Naive B cell (primary cell): Measurements from ENCODE around the gene NUBP2. TPM values are rescaled to one million over a fixed set of nuclear protein-coding genes. Genes with fewer than 3 reads are reported as not detected.

ENCODE experiments used
- ATAC-seq, 2 donors: fragments of 150-1000 bp; cut with Tn5 transposase; 2 replicates each; pipeline ENCODE4 v1.10.0; 2021; ENCODE audit warnings: low read depth in 2 of 2, mild to moderate bottlenecking in 2 of 2, moderate library complexity in 2 of 2
- DNase-seq: peaks from one replicate; pipeline ENCODE4 v3.0.0; 2022
- H3K27ac Mint-ChIP-seq, 6 donors: one replicate each; pipeline ENCODE4 v1.8.0; 2020 to 2022; ENCODE audit warnings: mild to moderate bottlenecking in 6 of 6, mixed read lengths in 6 of 6, moderate library complexity in 5 of 6, inconsistent platforms in 2 of 6
- H3K27me3 Mint-ChIP-seq, 3 donors: one replicate each; pipeline ENCODE4 v1.8.0; 2021 to 2022; ENCODE audit warnings: mixed read lengths in 3 of 3, mild to moderate bottlenecking in 1 of 3
- H3K36me3 Mint-ChIP-seq, 2 donors: one replicate each; pipeline ENCODE4 v1.8.0; 2020 to 2022; ENCODE audit warnings: mixed read lengths in 2 of 2, inconsistent platforms in 1 of 2, mild to moderate bottlenecking in 1 of 2
- H3K4me1 Mint-ChIP-seq, 3 donors: one replicate each; pipeline ENCODE4 v1.8.0; 2020 to 2022; ENCODE audit warnings: mixed read lengths in 3 of 3, inconsistent platforms in 1 of 3, mild to moderate bottlenecking in 1 of 3, moderate library complexity in 1 of 3
- H3K4me3 Mint-ChIP-seq, 8 donors: one replicate each; pipeline ENCODE4 v1.8.0; 2020 to 2022; ENCODE audit warnings: mild to moderate bottlenecking in 8 of 8, mixed read lengths in 8 of 8, moderate library complexity in 8 of 8, inconsistent platforms in 2 of 8
- H3K9me3 Mint-ChIP-seq, 7 donors: one replicate each; pipeline ENCODE4 v1.8.0; 2020 to 2022; ENCODE audit warnings: mixed read lengths in 7 of 7, mild to moderate bottlenecking in 5 of 7, inconsistent platforms in 2 of 7, moderate library complexity in 1 of 7
- polyA plus RNA-seq, 6 donors: library from polyadenylated mRNA; unstranded; fragments of 300-500 nt; fragmentation: Illumina TruSeq; gene quantifications; one replicate each; pipeline ENCODE4 v1.2.3, GENCODE V29; 2021; ENCODE audit warnings: low read depth in 6 of 6

NUBP2 gene
- polyA plus RNA-seq, 6 donors from 2014 or later: 69.1 to 110 (median 81.0) TPM

GRCh38 chr16:1788095-1788707 lies 5.4 kb downstream of the NUBP2 start:
- ATAC-seq: no peak
- Mint-ChIP-seq H3K27me3 (no peaks in the 10 kb centered on the region), H3K4me1 (peaks cover 12 to 21% (median 15%) of the 10 kb centered on the region in 3 donors), H3K4me3 (no peak overlapping the region), H3K9me3 (no peaks in the 10 kb centered on the region), H3K27ac (no peak overlapping the region), H3K36me3 (peaks cover 0 to 7% of the 10 kb centered on the region in 2 donors)
- no peak for DNase-seq

- Mint-ChIP-seq H3K27me3 (no peaks in the 10 kb centered on the region), H3K36me3 (peaks cover 0 to 7% of the 10 kb centered on the region in 2 donors), H3K4me1 (peaks cover 9 to 16% (median 15%) of the 10 kb centered on the region in 3 donors), H3K9me3 (no peaks in the 10 kb centered on the region), H3K4me3 (no peak overlapping the region), H3K27ac (no peak overlapping the region)
- ATAC-seq (no peak), DNase-seq (no peak)
These were observed 5.9 kb downstream of the NUBP2 start for GRCh38 chr16:1788708-1789100.

GRCh38 chr16:1789643-1790045 lies 6.9 kb downstream of the NUBP2 start:
- H3K4me3 Mint-ChIP-seq: no peak overlapping the region
- peaks cover 9 to 15% (median 11%) of the 10 kb centered on the region in 3 donors for H3K4me1 Mint-ChIP-seq
- DNase-seq (no peak), ATAC-seq (no peak)
- H3K27ac Mint-ChIP-seq: no peak overlapping the region
- H3K9me3 Mint-ChIP-seq: no peaks in the 10 kb centered on the region
- H3K36me3 Mint-ChIP-seq: peaks cover 0 to 7% of the 10 kb centered on the region in 2 donors
- H3K27me3 Mint-ChIP-seq: no peaks in the 10 kb centered on the region

- Mint-ChIP-seq H3K9me3 (no peaks in the 10 kb centered on the region), H3K4me1 (peaks cover 5 to 11% (median 6%) of the 10 kb centered on the region in 3 donors), H3K4me3 (no peak overlapping the region), H3K27me3 (no peaks in the 10 kb centered on the region), H3K36me3 (peaks cover 0 to 7% of the 10 kb centered on the region in 2 donors), H3K27ac (no peak overlapping the region)
- no peak for ATAC-seq
- no peak for DNase-seq
These were observed 7.5 kb downstream of the NUBP2 start for GRCh38 chr16:1790261-1790610.

- no peak for DNase-seq
- Mint-ChIP-seq H3K4me3 (no peak overlapping the region), H3K4me1 (peaks cover 3 to 6% (median 5%) of the 10 kb centered on the region in 3 donors), H3K27me3 (no peaks in the 10 kb centered on the region), H3K27ac (no peak overlapping the region), H3K36me3 (peaks cover 0 to 7% of the 10 kb centered on the region in 2 donors), H3K9me3 (no peaks in the 10 kb centered on the region)
- no peak for ATAC-seq
These were observed 8.0 kb downstream of the NUBP2 start for GRCh38 chr16:1790611-1791255.

GRCh38 chr16:1791256-1791942 lies 8.6 kb downstream of the NUBP2 start:
- Mint-ChIP-seq H3K9me3 (no peaks in the 10 kb centered on the region), H3K27ac (no peak overlapping the region), H3K27me3 (no peaks in the 10 kb centered on the region), H3K4me1 (peaks cover 3 to 6% (median 5%) of the 10 kb centered on the region in 3 donors), H3K4me3 (no peak overlapping the region), H3K36me3 (peaks cover 0 to 7% of the 10 kb centered on the region in 2 donors)
- no peak for DNase-seq
- no peak for ATAC-seq

- H3K9me3 Mint-ChIP-seq: peaks cover 0 to 4% (median 2%) of the 10 kb centered on the region in 7 donors
- H3K27ac Mint-ChIP-seq: no peak overlapping the region
- H3K27me3 Mint-ChIP-seq: no peaks in the 10 kb centered on the region
- peaks cover 2 to 10% of the 10 kb centered on the region in 2 donors for H3K36me3 Mint-ChIP-seq
- ATAC-seq: no peak
- no peak overlapping the region for H3K4me3 Mint-ChIP-seq
- no peak for DNase-seq
- peaks cover 3 to 6% (median 5%) of the 10 kb centered on the region in 3 donors for H3K4me1 Mint-ChIP-seq
These were observed 9.4 kb downstream of the NUBP2 start for GRCh38 chr16:1791943-1792812.

- Mint-ChIP-seq H3K9me3 (peaks cover 0 to 11% (median 6%) of the 10 kb centered on the region in 7 donors), H3K4me1 (peaks cover 3 to 6% (median 5%) of the 10 kb centered on the region in 3 donors), H3K27ac (no peak overlapping the region), H3K36me3 (peaks cover 3 to 13% of the 10 kb centered on the region in 2 donors), H3K4me3 (no peak overlapping the region), H3K27me3 (no peaks in the 10 kb centered on the region)
- DNase-seq (no peak), ATAC-seq (no peak)
These were observed 10.2 kb downstream of the NUBP2 start for GRCh38 chr16:1792836-1793577.

- Mint-ChIP-seq H3K4me3 (no peak within 1 kb of the TSS), H3K27me3 (no peaks in the 10 kb centered on the region), H3K27ac (peak within 1 kb of the TSS in 1 of 6 donors; percentile 30), H3K4me1 (peaks cover 3 to 5% (median 5%) of the 10 kb centered on the region in 3 donors), H3K36me3 (peaks cover 3 to 11% of the 10 kb centered on the region in 2 donors), H3K9me3 (peaks cover 0 to 11% (median 6%) of the 10 kb centered on the region in 7 donors)
- DNase-seq (no peak), ATAC-seq (no peak)
These were observed 10.9 kb downstream of the NUBP2 start, which contains the start of gene IGFALS for GRCh38 chr16:1793578-1794220. IGFALS (minus strand) TSS chr16:1793705; CDS start chr16:1793652, 53 bp downstream.

GRCh38 chr16:1794221-1794871 lies 11.6 kb downstream of the NUBP2 start:
- Mint-ChIP-seq H3K4me1 (no peaks in the 10 kb centered on the region), H3K9me3 (peaks cover 1 to 18% (median 10%) of the 10 kb centered on the region in 7 donors), H3K36me3 (peaks cover 3 to 9% of the 10 kb centered on the region in 2 donors), H3K27me3 (no peaks in the 10 kb centered on the region), H3K27ac (peak overlapping the region in 1 of 6 donors; percentile 30), H3K4me3 (no peak overlapping the region)
- DNase-seq (no peak), ATAC-seq (no peak)

- peak overlapping the region in 1 of 6 donors; percentile 47 for H3K27ac Mint-ChIP-seq
- ATAC-seq (no peak), DNase-seq (no peak)
- no peak overlapping the region for H3K4me3 Mint-ChIP-seq
- peaks cover 3 to 14% of the 10 kb centered on the region in 2 donors for H3K36me3 Mint-ChIP-seq
- H3K4me1 Mint-ChIP-seq: no peaks in the 10 kb centered on the region
- peaks cover 5 to 25% (median 14%) of the 10 kb centered on the region in 7 donors for H3K9me3 Mint-ChIP-seq
- no peaks in the 10 kb centered on the region for H3K27me3 Mint-ChIP-seq
These were observed 12.3 kb downstream of the NUBP2 start for GRCh38 chr16:1794908-1795666.
